Lung (tissue), 12 donors: ENCODE results near the gene PRDM16. TPM values are rescaled to one million over a fixed set of nuclear protein-coding genes. Genes with fewer than 3 reads are reported as not detected.

Experiments used
- ATAC-seq: fragments of 200-7000 bp; cut with Tn5 transposase; one replicate; pipeline ENCODE4 v1.9.1; 2020; ENCODE audit warnings: moderate number of reproducible peaks; ENCODE audit not compliant: insufficient read depth, low FRiP score
- DNase-seq, 3 donors: peaks; one replicate each; pipeline ENCODE4 v3.0.0-alpha.2; 2013 to 2017
- H3K27ac ChIP-seq, 2 donors: one replicate each; pipeline ENCODE4 v1.5.1; 2013; ENCODE audit warnings: mild to moderate bottlenecking in 2 of 2, moderate library complexity in 2 of 2, control low read depth in 1 of 2, inconsistent platforms in 1 of 2, low read depth in 1 of 2, low read length in 1 of 2
- H3K27me3 ChIP-seq, 3 donors: one replicate each; pipeline ENCODE4 v1.5.1; 2013; ENCODE audit warnings: low read length in 2 of 3; ENCODE audit not compliant: control insufficient read depth in 3 of 3, insufficient read depth in 3 of 3
- H3K36me3 ChIP-seq, 4 donors: one replicate each; pipeline ENCODE4 v1.5.1; 2013; ENCODE audit warnings: low read length in 4 of 4, mild to moderate bottlenecking in 1 of 4, moderate library complexity in 1 of 4; ENCODE audit not compliant: control insufficient read depth in 4 of 4, insufficient read depth in 4 of 4
- H3K4me1 ChIP-seq, 5 donors: one replicate each; pipeline ENCODE4 v1.5.1; 2013; ENCODE audit warnings: low read length in 5 of 5, mild to moderate bottlenecking in 2 of 5, moderate library complexity in 1 of 5; ENCODE audit not compliant: control insufficient read depth in 5 of 5, insufficient read depth in 5 of 5
- H3K4me3 ChIP-seq: one replicate; pipeline ENCODE4 v1.5.1; 2013; ENCODE audit warnings: mild to moderate bottlenecking, control low read depth, moderate library complexity
- H3K9ac ChIP-seq, 2 donors: one replicate each; pipeline ENCODE4 v1.5.1; 2013; ENCODE audit warnings: low read length in 2 of 2, control low read depth in 1 of 2; ENCODE audit not compliant: insufficient read depth in 1 of 2
- H3K9me3 ChIP-seq, 4 donors: one replicate each; pipeline ENCODE4 v1.5.1; 2013; ENCODE audit warnings: low read length in 3 of 4, mild to moderate bottlenecking in 1 of 4, moderate library complexity in 1 of 4; ENCODE audit not compliant: control insufficient read depth in 4 of 4, insufficient read depth in 3 of 4
- CTCF ChIP-seq: IDR thresholded peaks from 2 replicates; pipeline ENCODE4 v1.5.1; 2012; ENCODE audit warnings: mild to moderate bottlenecking; ENCODE audit errors: control extremely low read depth, extremely low read depth
- WGBS, 2 donors: extraction: QIAGEN DNeasy Blood & Tissue Kit; methylation state at CpG; one replicate each; pipeline ENCODE4 v1.1.7; 2013; 5-methylcytosine and 5-hydroxymethylcytosine counted together
- polyA plus RNA-seq, 2 donors: library from polyadenylated mRNA; stranded (reverse); fragments of 200-250 nt; gene quantifications; one replicate each; pipeline ENCODE4 v1.2.1, GENCODE V29; 2013
- total RNA-seq, 2 donors: library from RNA; depleted of rRNA in 1 of 2; stranded (reverse); fragments of >200 nt in 1 of 2; gene quantifications; one replicate each; pipeline ENCODE4 v1.2.1, GENCODE V29; 2014 to 2021
- donor health status: control.
- donor health status: control.
- donor health status: Bipolar disorder and iron deficiency.
- donor health status: healthy.
- donor health status: DM: yes; HTN: yes; CAD: no.

Gene PRDM16
- total and polyA plus RNA-seq, 4 donors = 2.4 to 36.5 (median 13.1) TPM

- Histone ChIP-seq H3K36me3 (no peaks in the 10 kb centered on the region), H3K9ac (no peak overlapping the region), H3K9me3 (no peaks in the 10 kb centered on the region), H3K4me3 (no peak overlapping the region), H3K4me1 (peaks cover 0 to 24% (median 9%) of the 10 kb centered on the region in 5 donors), H3K27ac (no peak overlapping the region), H3K27me3 (peaks cover 0 to 32% (median 24%) of the 10 kb centered on the region in 3 donors)
- WGBS, 2 donors = 88 to 89% methylated on average over 14 of the region's 14 CpGs
- DNase-seq (no peak), ATAC-seq (no peak)
- TF ChIP-seq CTCF = no peak
Observed at GRCh38 chr1:3368059-3368458, 299.1 kb downstream of the PRDM16 start.

GRCh38 chr1:3368711-3369445 lies 299.9 kb downstream of the PRDM16 start:
- WGBS, 2 donors = 65 to 70% methylated on average over 16 of the region's 16 CpGs
- TF ChIP-seq CTCF = no peak
- Histone ChIP-seq H3K27me3 (peaks cover 0 to 32% (median 20%) of the 10 kb centered on the region in 3 donors), H3K9ac (no peak overlapping the region), H3K36me3 (no peaks in the 10 kb centered on the region), H3K4me1 (peaks cover 0 to 24% (median 9%) of the 10 kb centered on the region in 5 donors), H3K4me3 (no peak overlapping the region), H3K27ac (peak overlapping the region; percentile 46 to 55), H3K9me3 (no peaks in the 10 kb centered on the region)
- DNase-seq (no peak), ATAC-seq (no peak)

DNA sequence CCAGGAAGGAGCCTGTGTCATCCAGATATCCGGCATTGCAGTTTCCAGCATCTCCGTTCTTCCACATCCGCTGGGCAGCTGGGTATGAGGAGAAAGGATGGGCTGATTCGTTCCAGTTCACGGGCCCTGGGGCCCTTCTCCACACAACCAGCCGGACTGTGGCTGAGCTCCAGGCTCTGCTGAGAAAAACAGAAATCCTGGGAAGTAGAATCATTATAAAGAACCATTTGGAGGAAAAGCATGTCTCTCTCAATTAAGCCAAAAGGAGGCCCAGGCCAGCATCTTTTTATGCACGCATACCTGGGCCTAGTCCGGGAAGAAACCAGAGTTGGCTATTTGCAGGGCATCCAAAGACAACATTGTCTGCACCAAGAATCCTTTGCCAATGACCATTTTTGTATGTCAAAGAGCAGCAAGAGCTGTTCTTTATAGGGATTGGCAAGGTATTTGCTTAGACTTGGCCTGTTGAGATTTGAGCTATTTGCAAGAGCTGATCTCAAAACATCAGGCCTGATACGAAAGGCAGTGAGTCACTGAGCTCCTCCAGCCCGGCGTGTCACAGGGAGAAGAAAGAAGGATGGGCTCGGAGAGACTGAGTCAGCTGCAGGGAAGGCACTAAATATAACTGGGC lies 300.6 kb downstream of the PRDM16 start:
- TF ChIP-seq CTCF = no peak
- Histone ChIP-seq H3K27ac (peak overlapping the region; percentile 46 to 55), H3K9me3 (no peaks in the 10 kb centered on the region), H3K36me3 (no peaks in the 10 kb centered on the region), H3K9ac (no peak overlapping the region), H3K27me3 (peaks cover 0 to 32% (median 18%) of the 10 kb centered on the region in 3 donors), H3K4me3 (no peak overlapping the region), H3K4me1 (peaks cover 0 to 24% (median 9%) of the 10 kb centered on the region in 5 donors)
- DNase-seq (no peak), ATAC-seq (no peak)
- 80 to 88% methylated on average over 12 of the region's 12 CpGs for WGBS, 2 donors
